Smooth muscle cell (in vitro differentiated cells): ENCODE measurements around the gene STOX2. TPM values are rescaled to one million over a fixed set of nuclear protein-coding genes. Genes with fewer than 3 reads are reported as not detected.

Experiments
- DNase-seq: peaks from one replicate; lab custom pipeline; 2025; ENCODE audit not compliant: unreplicated experiment; lab: John Stamatoyannopoulos, UW
- H2AFZ ChIP-seq: fragments of 200-600 bp; sonication (generic); 2 replicates; pipeline ENCODE4 v1.6.0; 2016; ENCODE audit warnings: antibody characterized with exemption, low read depth, mild to moderate bottlenecking
- H3F3A ChIP-seq: fragments of 200-600 bp; sonication (generic); 2 replicates; pipeline ENCODE4 v1.6.0; 2017; ENCODE audit warnings: antibody characterized with exemption, low read depth
- H3K27ac ChIP-seq: fragments of 200-600 bp; sonication (generic); 2 replicates; pipeline ENCODE4 v1.5.1; 2016; ENCODE audit warnings: low read depth, mild to moderate bottlenecking
- H3K27me3 ChIP-seq: fragments of 200-600 bp; sonication (generic); 2 replicates; pipeline ENCODE4 v1.6.1; 2016; ENCODE audit warnings: low read depth, mild to moderate bottlenecking
- H3K36me3 ChIP-seq: fragments of 200-600 bp; sonication (generic); 2 replicates; pipeline ENCODE4 v1.5.1; 2016; ENCODE audit warnings: low read depth
- H3K4me1 ChIP-seq: fragments of 200-600 bp; sonication (generic); 2 replicates; pipeline ENCODE4 v1.5.1; 2016; ENCODE audit warnings: low read depth
- H3K4me2 ChIP-seq: fragments of 200-600 bp; sonication (generic); 2 replicates; pipeline ENCODE4 v1.6.0; 2016; ENCODE audit warnings: mild to moderate bottlenecking
- H3K4me3 ChIP-seq: fragments of 200-600 bp; sonication (generic); 2 replicates; pipeline ENCODE4 v1.5.1; 2016; ENCODE audit warnings: mild to moderate bottlenecking
- H3K79me2 ChIP-seq: fragments of 200-600 bp; sonication (generic); 2 replicates; pipeline ENCODE4 v1.6.0; 2016; ENCODE audit warnings: low read depth, mild to moderate bottlenecking
- H3K9ac ChIP-seq: fragments of 200-600 bp; sonication (generic); 2 replicates; pipeline ENCODE4 v1.6.0; 2016; ENCODE audit warnings: low read depth
- H3K9me3 ChIP-seq: fragments of 200-600 bp; sonication (generic); replicated peaks from 2 replicates; pipeline ENCODE4 v1.5.1; 2016; ENCODE audit warnings: low read depth
- H4K20me1 ChIP-seq: fragments of 200-600 bp; sonication (generic); 2 replicates; pipeline ENCODE4 v1.6.0; 2016; ENCODE audit warnings: low read depth
- CTCF ChIP-seq: fragments of 200-600 bp; sonication (generic); IDR thresholded peaks from 2 replicates; pipeline ENCODE4 v1.5.1; 2017; ENCODE audit warnings: borderline replicate concordance, mild to moderate bottlenecking, antibody characterized with exemption; ENCODE audit not compliant: insufficient read depth, poor library complexity, severe bottlenecking
- WGBS: methylation state at CpG from one replicate; pipeline ENCODE4 v1.1.7; 2016; ENCODE audit warnings: low lambda C conversion rate; 5-methylcytosine and 5-hydroxymethylcytosine counted together
- polyA plus RNA-seq: library from polyadenylated mRNA; unstranded; fragments of >200 nt; fragmentation: Nextera tagmentation; extraction: Ambion mirVana; gene quantifications from 2 replicates; pipeline ENCODE4 v1.2.1, GENCODE V29; 2016
- total RNA-seq: library from RNA; depleted of rRNA; stranded (reverse); fragments of >200 nt; gene quantifications from 2 replicates; pipeline ENCODE4 v1.2.3, GENCODE V29; 2014

The STOX2 gene
- total and polyA plus RNA-seq, 2 experiments from 2014 or later: 1.3 to 4.2 TPM

- Histone ChIP-seq H3K9ac (no peak overlapping the region), H3K27me3 (no peaks in the 10 kb centered on the region), H4K20me1 (no peaks in the 10 kb centered on the region), H3K4me2 (peak overlapping the region; percentile 65), H3K79me2 (no peaks in the 10 kb centered on the region), H3K4me3 (peak overlapping the region; percentile 27), H3F3A (no peaks in the 10 kb centered on the region), H3K36me3 (no peaks in the 10 kb centered on the region), H3K27ac (no peak overlapping the region), H3K4me1 (peaks cover 8% of the 10 kb centered on the region), H2AFZ (peak overlapping the region; percentile 15), H3K9me3 (no peaks in the 10 kb centered on the region)
- 81% methylated on average over 10 of the region's 10 CpGs for WGBS
- no peak for DNase-seq
- TF ChIP-seq CTCF: no peak
Observed at GRCh38 chr4:183959319-183960045, 54.4 kb downstream of the STOX2 start.

- Histone ChIP-seq H3K9me3 (no peaks in the 10 kb centered on the region), H2AFZ (peak overlapping the region; percentile 15), H3K27me3 (no peaks in the 10 kb centered on the region), H4K20me1 (no peaks in the 10 kb centered on the region), H3K9ac (no peak overlapping the region), H3K36me3 (no peaks in the 10 kb centered on the region), H3K4me1 (peaks cover 8% of the 10 kb centered on the region), H3K27ac (no peak overlapping the region), H3K79me2 (no peaks in the 10 kb centered on the region), H3K4me3 (peak overlapping the region; percentile 27), H3F3A (no peaks in the 10 kb centered on the region), H3K4me2 (peak overlapping the region; percentile 65)
- no peak for TF ChIP-seq CTCF
- WGBS: 55% methylated on average over 8 of the region's 8 CpGs
- no peak for DNase-seq
Observed at GRCh38 chr4:183960046-183960420, 54.9 kb downstream of the STOX2 start.

GRCh38 chr4:183960962-183961541 lies 55.9 kb downstream of the STOX2 start:
- Histone ChIP-seq H2AFZ (no peak overlapping the region), H3K4me1 (peaks cover 3% of the 10 kb centered on the region), H3K9ac (no peak overlapping the region), H3K4me3 (no peak overlapping the region), H3K9me3 (no peaks in the 10 kb centered on the region), H3K27me3 (no peaks in the 10 kb centered on the region), H4K20me1 (no peaks in the 10 kb centered on the region), H3K36me3 (no peaks in the 10 kb centered on the region), H3K4me2 (no peak overlapping the region), H3F3A (no peaks in the 10 kb centered on the region), H3K27ac (no peak overlapping the region), H3K79me2 (no peaks in the 10 kb centered on the region)
- 53% methylated on average over 12 of the region's 12 CpGs for WGBS
- DNase-seq: no peak
- no peak for TF ChIP-seq CTCF

- H3K79me2 ChIP-seq: no peaks in the 10 kb centered on the region
- H3K27ac ChIP-seq: no peak overlapping the region
- DNase-seq: no peak
- H3K4me3 ChIP-seq: no peak overlapping the region
- WGBS: 75% methylated on average over 1 of the region's 1 CpG
- no peaks in the 10 kb centered on the region for H4K20me1 ChIP-seq
- TF ChIP-seq CTCF: no peak
- peaks cover 3% of the 10 kb centered on the region for H3K4me1 ChIP-seq
- no peaks in the 10 kb centered on the region for H3K9me3 ChIP-seq
- no peaks in the 10 kb centered on the region for H3K36me3 ChIP-seq
- no peak overlapping the region for H3K4me2 ChIP-seq
- H3K27me3 ChIP-seq: no peaks in the 10 kb centered on the region
- H3K9ac ChIP-seq: no peak overlapping the region
- H3F3A ChIP-seq: no peaks in the 10 kb centered on the region
- no peak overlapping the region for H2AFZ ChIP-seq
Observed at GRCh38 chr4:183961795-183962194, 56.7 kb downstream of the STOX2 start.
